Right ventricle myocardium inferior (tissue), 1 donor: ENCODE data around the gene REEP5. TPM values are rescaled to one million over a fixed set of nuclear protein-coding genes. Genes with fewer than 3 reads are reported as not detected.
"Not testable (repeated sequence)": the region's sequence is repeated elsewhere in the genome, so short reads cannot be mapped to it uniquely, and the experiment has no call there.

Experiments used
- ATAC-seq: fragments of 200-7000 bp; cut with Tn5 transposase; one replicate; pipeline ENCODE4 v1.9.1; 2020; ENCODE audit warnings: mild to moderate bottlenecking, moderate library complexity
- DNase-seq: peaks from one replicate; pipeline ENCODE4 v3.0.0; 2021; ENCODE audit errors: missing footprints
- intact Hi-C: fragments of 100-400 bp; cut with DNase I; formaldehyde crosslinking; loops from one replicate; pipeline ENCODE4 v1.11.0; 2022
- total RNA-seq: library from RNA; stranded (reverse); fragmentation: NEBNext Ultra II Directional; extraction: Animal tissue kit (Norgen Biotek cat#: 25700); gene quantifications from one replicate; pipeline ENCODE4 v1.2.1, GENCODE V29; 2021
- donor health status: DM: no; HTN: yes; CAD: no; lungs with severe emphysema.

Gene REEP5
- total RNA-seq, 1 donor from 2014 or later, result 125 TPM

- no peak for DNase-seq
- intact Hi-C loops, result no loop called here
These were observed 15.4 kb downstream of the REEP5 start for GRCh38 chr5:112906637-112907036.

GRCh38 chr5:112904996-112905395 lies 17.0 kb downstream of the REEP5 start:
- intact Hi-C loops, DNase-seq, ATAC-seq: not testable (repeated sequence)

More at GRCh38 chr5:112906637-112907036, 15.4 kb downstream of the REEP5 start:
- no peak for ATAC-seq

- DNase-seq, result no peak
- intact Hi-C loops, result no loop called here
- ATAC-seq, result no peak
These were observed 19.5 kb downstream of the REEP5 start for GRCh38 chr5:112902561-112902960.

GRCh38 chr5:112895682-112896081 lies 26.3 kb downstream of the REEP5 start:
- peak; percentile 79 for ATAC-seq
- DNase-seq, result no peak
- intact Hi-C loops, result no loop called here

GRCh38 chr5:112892776-112893175 lies 29.3 kb downstream of the REEP5 start:
- no peak for DNase-seq
- ATAC-seq, result no peak
- intact Hi-C loops, result no loop called here

DNA sequence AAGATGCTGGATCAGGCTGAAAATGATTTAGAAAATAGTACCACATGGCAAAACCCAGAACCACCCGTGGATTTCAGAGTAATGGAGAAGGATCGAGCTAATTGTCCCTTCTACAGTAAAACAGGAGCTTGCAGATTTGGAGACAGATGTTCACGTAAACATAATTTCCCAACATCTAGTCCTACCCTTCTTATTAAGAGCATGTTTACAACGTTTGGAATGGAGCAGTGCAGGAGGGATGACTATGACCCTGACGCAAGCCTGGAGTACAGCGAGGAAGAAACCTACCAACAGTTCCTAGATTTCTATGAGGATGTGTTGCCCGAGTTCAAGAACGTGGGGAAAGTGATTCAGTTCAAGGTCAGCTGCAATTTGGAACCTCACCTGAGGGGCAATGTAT lies 30.0 kb downstream of the REEP5 start:
- intact Hi-C loops, ATAC-seq, DNase-seq: not testable (repeated sequence)

- DNase-seq (no peak), ATAC-seq (no peak)
- intact Hi-C loops, result no loop called here
These were observed 35.1 kb downstream of the REEP5 start for GRCh38 chr5:112886975-112887374.

GRCh38 chr5:112885001-112885400 lies 37.0 kb downstream of the REEP5 start:
- ATAC-seq (no peak), DNase-seq (no peak)
- intact Hi-C loops, result no loop called here

- intact Hi-C loops, result no loop called here
- ATAC-seq (peak; percentile 14), DNase-seq (no peak)
These were observed 38.8 kb downstream of the REEP5 start for GRCh38 chr5:112883192-112883591.

DNA sequence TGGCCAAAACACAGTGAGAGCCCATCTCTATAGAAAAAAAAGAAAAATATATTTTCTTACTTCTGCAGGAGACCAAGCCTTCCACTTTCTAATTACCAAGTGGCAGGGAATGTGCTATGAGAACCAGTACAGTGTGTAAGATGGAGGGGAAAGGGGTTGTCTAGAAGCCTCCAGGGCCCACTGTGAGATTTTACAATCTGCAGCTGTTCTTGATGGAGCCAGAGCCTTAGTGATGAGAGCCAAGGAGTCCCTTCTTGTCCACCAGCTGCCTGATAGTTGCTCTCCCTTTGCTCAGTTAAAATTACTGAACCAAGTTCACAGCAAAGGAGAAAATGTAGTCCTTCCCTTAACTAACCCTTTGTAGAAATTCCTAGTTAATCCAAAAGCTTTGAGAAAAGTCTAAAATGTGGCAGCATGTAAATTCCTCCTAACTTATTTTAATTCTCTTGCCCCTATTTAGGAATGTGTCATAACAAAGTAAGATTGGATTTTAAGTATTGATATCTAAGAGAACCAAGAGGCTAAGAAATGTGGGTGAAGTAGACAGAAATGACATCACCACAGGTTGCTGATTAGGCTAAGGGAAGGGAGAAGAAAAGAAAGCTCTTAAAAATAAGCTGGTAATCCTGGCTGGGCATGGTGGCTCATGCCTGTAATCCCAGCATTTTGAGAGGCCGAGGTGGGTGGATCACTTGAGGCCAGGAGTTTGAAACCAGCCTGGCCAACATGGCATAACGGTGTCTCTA lies 41.6 kb downstream of the REEP5 start:
- peak; percentile 76 for ATAC-seq
- DNase-seq, result no peak
- intact Hi-C loops, result no loop called here

- intact Hi-C loops, result no loop called here
- DNase-seq (no peak), ATAC-seq (no peak)
These were observed 43.3 kb downstream of the REEP5 start for GRCh38 chr5:112878760-112879159.

- ATAC-seq (no peak), DNase-seq (no peak)
- intact Hi-C loops, result no loop called here
These were observed 43.9 kb downstream of the REEP5 start for GRCh38 chr5:112878101-112878500.

DNA sequence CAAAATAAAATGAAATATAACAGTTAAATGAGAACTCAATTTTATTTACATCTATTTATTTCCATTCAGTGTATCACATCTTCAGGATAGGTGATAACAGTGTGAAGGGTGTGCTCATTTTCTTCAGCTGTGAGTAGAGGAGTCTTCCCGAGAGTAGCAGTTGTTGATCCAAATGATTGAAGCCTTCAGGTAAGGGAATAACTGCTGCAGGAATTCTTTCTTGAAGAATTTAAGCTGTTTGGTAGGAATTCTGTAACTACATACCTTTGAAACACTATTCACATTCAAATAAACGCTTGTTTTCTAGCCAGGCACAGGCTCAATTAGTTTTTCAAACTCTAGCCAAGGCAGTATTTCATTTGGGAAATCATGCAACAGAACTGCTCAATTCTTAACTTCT lies 45.7 kb downstream of the REEP5 start:
- no peak for DNase-seq
- intact Hi-C loops, result no loop called here
- ATAC-seq, result no peak

DNA sequence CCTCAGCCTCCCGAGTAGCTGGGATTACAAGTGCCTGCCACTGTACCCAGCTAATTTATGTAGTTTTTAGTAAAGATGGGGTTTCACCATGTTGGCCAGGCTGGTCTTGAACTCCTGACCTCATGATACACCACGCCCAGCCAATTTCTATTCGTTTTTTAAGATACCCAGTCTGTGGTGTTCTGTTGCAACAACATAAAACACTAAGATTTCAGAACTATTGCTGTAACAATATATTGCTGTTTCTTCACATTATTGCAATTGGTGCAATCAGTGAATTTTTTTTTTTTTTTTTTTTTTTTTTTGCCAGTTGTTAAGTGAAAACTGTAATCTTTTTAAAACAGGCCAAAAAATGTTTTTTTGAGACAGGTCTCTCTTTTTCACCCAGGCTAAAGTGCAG lies 51.1 kb downstream of the REEP5 start:
- intact Hi-C loops, result no loop called here
- ATAC-seq (no peak), DNase-seq (no peak)

DNA sequence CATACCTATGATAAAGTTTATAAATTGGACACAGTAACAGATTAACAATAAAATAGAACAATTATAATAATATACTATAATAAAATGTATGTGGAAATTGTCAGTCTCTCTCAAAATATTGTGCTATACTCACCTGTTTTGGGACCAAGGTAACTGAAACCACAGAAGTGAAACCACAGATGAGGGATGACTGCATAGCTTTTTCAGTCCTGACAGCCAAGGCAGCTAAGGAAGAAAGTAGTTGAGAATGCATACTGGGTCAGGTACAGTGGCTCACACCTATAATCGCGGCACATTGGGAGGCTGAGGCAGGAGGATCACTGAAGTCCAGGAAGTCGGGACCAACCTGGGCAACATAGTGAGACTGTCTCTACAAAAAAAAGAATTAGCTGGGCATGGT lies 52.1 kb downstream of the REEP5 start:
- DNase-seq, result no peak
- intact Hi-C loops, result no loop called here
- ATAC-seq, result no peak

DNA sequence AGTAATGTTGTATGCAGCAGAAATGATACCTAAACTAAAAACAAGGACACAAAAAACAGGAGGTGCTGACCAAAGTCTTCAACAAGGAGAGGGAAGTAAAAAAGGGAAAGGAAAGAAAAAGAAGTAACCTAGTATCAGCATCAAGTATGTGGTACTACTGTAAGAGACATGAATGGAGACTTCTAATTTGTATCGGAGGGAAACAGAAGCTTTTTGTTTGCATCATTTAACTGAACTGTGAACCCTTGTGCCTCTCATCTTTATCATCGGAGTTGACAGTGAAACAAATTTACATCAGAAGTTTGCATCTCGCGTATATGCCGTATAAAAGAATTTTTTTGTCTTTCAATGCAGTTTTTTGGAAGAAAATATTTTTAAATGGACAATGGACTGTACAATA lies 54.6 kb downstream of the REEP5 start:
- DNase-seq (no peak), ATAC-seq (no peak)
- intact Hi-C loops, result no loop called here

GRCh38 chr5:112866739-112867138 lies 55.3 kb downstream of the REEP5 start:
- ATAC-seq (no peak), DNase-seq (no peak)
- intact Hi-C loops, result no loop called here

- ATAC-seq (no peak), DNase-seq (no peak)
- intact Hi-C loops, result no loop called here
These were observed 56.9 kb downstream of the REEP5 start for GRCh38 chr5:112865128-112865527.

GRCh38 chr5:112863549-112863948 lies 58.5 kb downstream of the REEP5 start:
- ATAC-seq, result peak; percentile 32
- intact Hi-C loops, result loop anchor here (5.0 kb wide), 1 partner anchor 114 kb away; the partner anchor contains the start of gene DCP2
- no peak for DNase-seq

DNA sequence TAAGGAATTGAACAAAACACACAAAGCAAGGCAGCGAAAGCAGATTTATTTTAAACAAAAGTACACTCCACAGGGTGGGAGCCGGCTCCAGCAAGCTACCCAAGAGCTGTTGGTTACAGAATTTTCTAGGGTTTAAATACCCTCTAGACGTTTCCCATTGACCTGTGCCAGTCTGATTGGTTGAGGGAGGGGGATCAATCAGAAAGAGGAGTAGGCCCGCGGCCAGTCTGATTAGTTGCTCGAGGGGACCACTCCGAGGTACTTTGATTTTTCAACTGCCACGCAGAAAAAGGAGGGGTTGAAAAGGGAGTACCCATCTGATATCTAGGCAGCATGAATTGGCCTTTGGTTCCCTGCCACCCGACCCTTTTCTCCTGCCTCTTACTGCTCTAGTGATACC lies 59.9 kb downstream of the REEP5 start:
- intact Hi-C loops, result loop anchor here (5.0 kb wide), 1 partner anchor 115 kb away; the partner anchor contains the start of gene DCP2
- no peak for DNase-seq
- no peak for ATAC-seq

GRCh38 chr5:112861638-112861985 lies 60.4 kb downstream of the REEP5 start:
- intact Hi-C loops, result loop anchor here (2.0 to 5.0 kb wide), 2 partner anchors 59 to 116 kb away; partner anchors contain the start of gene DCP2
- no peak for ATAC-seq
- DNase-seq, result no peak
